H7 (cell line): ENCODE results near the gene NLGN1. TPM values are rescaled to one million over a fixed set of nuclear protein-coding genes. Genes with fewer than 3 reads are reported as not detected.
"Not testable (repeated sequence)": the region's sequence is repeated elsewhere in the genome, so short reads cannot be mapped to it uniquely, and the experiment has no call there.

Experiments
- DNase-seq: peaks from one replicate; pipeline ENCODE4 v3.0.0; 2012
- H3K27me3 ChIP-seq: 2 replicates; pipeline ENCODE4 v1.6.0; 2011; ENCODE audit warnings: mild to moderate bottlenecking, low read length; ENCODE audit not compliant: control insufficient read depth, insufficient read depth
- H3K36me3 ChIP-seq: replicated peaks from 2 replicates; pipeline ENCODE4 v1.5.1; 2011; ENCODE audit warnings: low read length; ENCODE audit not compliant: control insufficient read depth, insufficient read depth
- H3K4me3 ChIP-seq: 2 replicates; pipeline ENCODE4 v1.5.1; 2011; ENCODE audit warnings: low read depth, mild to moderate bottlenecking, control low read depth, low read length, moderate library complexity; ENCODE audit not compliant: insufficient read depth
- total RNA-seq: library from RNA; depleted of rRNA; stranded (reverse); fragments of >200 nt; shearing (Covaris generic); gene quantifications from 2 replicates; pipeline ENCODE4 v1.2.3, GENCODE V29; 2014

NLGN1 gene
- total RNA-seq, 1 experiment from 2014 or later, result 7.1 TPM

DNA sequence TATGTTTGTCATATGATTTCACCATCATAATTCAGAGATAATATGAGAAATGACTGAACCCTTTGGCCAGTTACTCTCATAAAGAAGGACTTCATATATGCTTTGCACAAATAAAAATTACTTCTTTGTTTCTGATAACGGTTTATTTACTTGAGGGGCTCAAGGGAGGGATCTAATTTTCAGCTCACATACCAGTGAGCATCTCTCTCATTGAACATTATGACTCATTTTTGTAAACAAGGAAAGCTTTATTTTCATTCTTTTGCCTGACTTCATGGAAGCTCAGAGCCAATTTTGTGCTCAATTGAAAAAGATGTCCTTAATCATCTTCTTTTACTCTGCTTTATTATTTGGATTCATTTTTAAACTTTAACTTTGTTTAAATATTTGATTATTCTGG is 5.8 kb downstream of the NLGN1 start:
- Histone ChIP-seq H3K4me3 (no peak overlapping the region), H3K36me3 (no peaks in the 10 kb centered on the region), H3K27me3 (no peaks in the 10 kb centered on the region)
- DNase-seq, result no peak

- DNase-seq, result no peak
- Histone ChIP-seq H3K4me3 (no peak overlapping the region), H3K27me3 (no peaks in the 10 kb centered on the region), H3K36me3 (no peaks in the 10 kb centered on the region)
Measured at GRCh38 chr3:173404156-173404555, 6.6 kb downstream of the NLGN1 start.

DNA sequence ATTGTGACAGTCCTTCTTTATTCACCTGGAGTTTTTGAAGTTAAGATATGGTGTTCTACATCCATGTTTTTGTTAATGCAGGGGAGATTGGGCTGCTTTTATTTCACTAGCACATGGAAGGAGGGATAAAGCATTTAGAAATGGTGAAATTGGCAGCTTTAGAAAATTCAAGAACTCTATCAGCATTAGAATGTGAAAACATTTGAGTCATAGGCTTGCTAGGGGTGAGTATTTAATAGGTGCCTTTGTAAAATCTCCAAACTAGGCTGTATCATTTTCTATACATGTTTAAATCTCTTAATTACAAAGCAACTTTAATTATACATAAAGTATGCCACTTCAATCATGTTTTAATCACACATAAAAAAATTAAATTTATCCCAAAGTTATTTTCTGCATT is 12.9 kb downstream of the NLGN1 start:
- H3K27me3 ChIP-seq, result no peaks in the 10 kb centered on the region
- H3K4me3 ChIP-seq, result no peak overlapping the region
- DNase-seq, result no peak

DNA sequence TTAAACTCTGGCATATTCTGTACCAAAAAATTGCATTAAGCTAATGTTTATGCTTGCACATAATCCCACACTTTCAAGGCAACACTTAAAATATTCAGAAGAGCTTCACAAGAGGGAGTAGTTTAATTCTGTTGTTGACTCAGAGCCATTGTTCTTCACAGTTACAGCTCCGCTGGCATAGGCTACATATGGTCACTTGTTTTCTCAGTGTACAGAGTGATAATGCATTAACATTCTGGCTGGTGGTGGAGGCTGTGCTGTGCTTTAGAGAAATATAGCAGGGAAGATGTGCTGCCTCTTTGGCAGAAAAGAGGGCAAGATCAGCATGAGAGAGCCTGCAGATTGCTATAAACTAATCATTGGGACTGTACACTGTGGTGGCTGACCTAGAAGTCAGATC is 13.3 kb downstream of the NLGN1 start:
- DNase-seq, result no peak
- Histone ChIP-seq H3K36me3 (no peaks in the 10 kb centered on the region), H3K27me3 (no peaks in the 10 kb centered on the region), H3K4me3 (no peak overlapping the region)

More for the DNA sequence above, 12.9 kb downstream of the NLGN1 start:
- no peaks in the 10 kb centered on the region for H3K36me3 ChIP-seq

- no peak overlapping the region for H3K4me3 ChIP-seq
- H3K27me3 ChIP-seq, result no peaks in the 10 kb centered on the region
- no peaks in the 10 kb centered on the region for H3K36me3 ChIP-seq
- no peak for DNase-seq
Measured at GRCh38 chr3:173411375-173411973, 13.9 kb downstream of the NLGN1 start.

DNA sequence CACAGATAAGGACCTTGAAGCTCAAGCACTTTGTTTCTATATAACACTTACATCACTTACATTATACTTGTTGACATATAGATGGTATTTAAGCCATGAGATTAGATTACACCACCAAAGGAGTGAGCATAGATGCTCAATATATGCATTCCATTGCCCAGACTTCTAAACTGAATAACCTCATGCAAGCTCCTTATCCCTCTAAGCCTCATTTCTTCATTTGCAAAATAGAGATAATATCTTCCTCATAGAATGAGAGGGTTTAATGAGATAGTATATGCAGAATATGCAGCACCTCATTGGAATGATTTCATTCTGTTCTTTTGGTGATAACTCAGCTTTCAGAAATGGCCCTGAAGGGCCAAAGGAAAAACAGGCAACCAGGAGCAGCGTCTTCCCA is 18.5 kb downstream of the NLGN1 start:
- DNase-seq, result no peak
- no peak overlapping the region for H3K4me3 ChIP-seq
- no peaks in the 10 kb centered on the region for H3K36me3 ChIP-seq
- H3K27me3 ChIP-seq, result no peaks in the 10 kb centered on the region

DNA sequence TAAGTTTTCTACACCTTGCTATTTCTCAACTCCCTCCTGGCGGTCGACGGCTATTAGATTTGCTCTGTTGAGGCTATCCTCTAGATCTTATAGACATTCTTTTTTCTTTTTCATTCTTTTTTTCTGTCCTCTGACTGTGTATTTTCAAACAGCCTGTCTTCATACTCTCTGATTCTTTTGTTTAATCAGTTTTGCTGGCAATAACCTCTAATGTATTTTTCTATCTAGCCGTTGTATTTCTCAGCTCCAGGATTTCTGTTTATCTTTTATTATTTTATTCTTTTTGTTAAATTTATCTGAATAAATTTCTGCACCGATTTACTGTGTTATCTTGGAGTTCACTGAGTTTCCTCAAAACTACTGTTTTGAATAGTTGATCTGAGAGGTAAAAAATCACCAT is 31.5 kb downstream of the NLGN1 start:
- Histone ChIP-seq H3K27me3 (no peaks in the 10 kb centered on the region), H3K4me3 (no peak overlapping the region), H3K36me3 (no peaks in the 10 kb centered on the region; the same call in 1 of the 2 replicates)
- DNase-seq, result no peak

DNA sequence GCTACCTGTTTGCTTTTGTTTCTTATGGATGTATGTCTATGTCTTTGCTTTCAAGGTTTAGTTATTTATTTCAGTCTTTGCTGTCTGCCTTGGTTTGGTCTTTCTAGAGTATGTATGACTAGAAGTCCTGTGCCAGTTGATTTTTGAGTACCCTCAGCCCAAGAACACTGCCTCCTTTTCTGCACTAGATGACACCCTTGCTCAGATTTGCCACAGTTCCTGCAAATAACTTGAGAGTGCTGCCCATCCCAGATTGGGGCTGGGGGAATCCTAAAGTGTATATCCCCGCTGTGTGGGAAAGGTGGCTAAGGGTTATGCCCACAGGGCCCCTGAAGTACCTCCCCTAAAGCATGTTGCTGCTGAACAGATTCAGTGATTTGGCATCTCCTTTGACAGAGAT is 32.0 kb downstream of the NLGN1 start:
- DNase-seq, result no peak
- no peaks in the 10 kb centered on the region; the same call in 1 of the 2 replicates for H3K36me3 ChIP-seq
- no peak overlapping the region for H3K4me3 ChIP-seq
- H3K27me3 ChIP-seq, result no peaks in the 10 kb centered on the region

DNA sequence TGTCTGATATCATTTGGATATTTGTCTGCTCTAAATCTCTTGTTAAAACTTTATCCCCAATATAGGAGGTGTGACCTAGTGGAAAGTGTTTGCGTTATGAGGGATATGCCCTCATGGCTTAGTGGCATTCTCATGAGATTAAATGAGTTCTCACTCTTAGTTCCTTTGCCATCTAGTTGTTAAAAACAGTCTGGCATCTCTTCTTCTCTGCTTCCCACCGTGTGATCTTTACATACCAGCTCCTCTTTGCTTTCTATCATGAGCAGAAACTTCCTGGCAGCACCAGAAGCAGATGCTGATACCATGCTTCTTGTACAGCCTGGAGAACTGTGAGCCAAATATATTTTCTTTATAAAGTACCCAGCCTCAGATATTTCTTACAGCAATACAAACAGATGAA is 33.0 kb downstream of the NLGN1 start:
- no peaks in the 10 kb centered on the region for H3K27me3 ChIP-seq
- H3K36me3 ChIP-seq, result no peaks in the 10 kb centered on the region; the same call in 1 of the 2 replicates
- H3K4me3 ChIP-seq, result no peak overlapping the region
- DNase-seq, result no peak

GRCh38 chr3:173439004-173439403 is 41.5 kb downstream of the NLGN1 start:
- Histone ChIP-seq H3K27me3 (no peaks in the 10 kb centered on the region), H3K36me3 (no peaks in the 10 kb centered on the region), H3K4me3 (no peak overlapping the region)
- DNase-seq, result no peak

DNA sequence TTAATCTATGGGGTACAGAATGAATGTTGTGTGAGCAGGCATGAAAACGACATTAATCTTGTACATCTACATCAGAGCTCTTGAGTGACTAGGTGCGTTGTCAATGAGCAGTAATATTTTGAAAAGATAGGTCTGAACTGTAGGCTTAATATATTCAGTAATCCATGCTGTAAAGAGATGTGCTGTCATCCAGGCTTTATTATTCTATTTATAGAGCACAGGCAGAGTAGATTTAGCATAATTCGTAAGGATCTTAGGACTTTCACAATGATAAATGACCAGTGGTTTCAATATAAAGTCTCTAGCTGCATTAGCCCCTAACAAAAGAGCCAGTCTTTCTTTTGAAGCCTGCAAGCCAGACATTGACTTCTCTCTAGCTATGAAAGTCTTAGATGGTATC is 43.0 kb downstream of the NLGN1 start:
- H3K27me3 ChIP-seq, result no peaks in the 10 kb centered on the region
- DNase-seq, result no peak

GRCh38 chr3:173451561-173451960 is 54.0 kb downstream of the NLGN1 start:
- H3K27me3 ChIP-seq, H3K4me3 ChIP-seq, H3K36me3 ChIP-seq, DNase-seq: not testable (repeated sequence)

More for the DNA sequence above, 43.0 kb downstream of the NLGN1 start:
- Histone ChIP-seq H3K4me3 (no peak overlapping the region), H3K36me3 (no peaks in the 10 kb centered on the region)

DNA sequence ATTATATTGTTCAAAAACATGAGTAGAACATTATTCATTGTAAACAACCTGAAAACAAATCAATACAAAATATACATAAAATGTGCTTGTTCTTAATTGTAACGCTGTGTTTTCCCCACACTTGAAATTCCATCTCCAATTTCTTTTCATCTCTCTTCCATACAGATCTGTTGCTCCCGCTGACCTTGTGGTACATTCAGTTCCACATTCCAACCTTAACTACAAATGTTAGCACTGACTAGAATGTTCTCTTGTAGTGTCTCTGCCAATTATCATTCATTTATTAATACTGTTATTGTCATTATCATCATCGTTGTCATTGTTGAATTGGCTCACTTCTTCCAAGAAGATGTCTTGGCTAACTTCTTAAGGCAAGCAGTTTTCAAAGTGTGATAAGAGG is 65.7 kb downstream of the NLGN1 start:
- no peak overlapping the region for H3K4me3 ChIP-seq
- H3K27me3 ChIP-seq, result no peaks in the 10 kb centered on the region
- no peak for DNase-seq
- H3K36me3 ChIP-seq, result no peaks in the 10 kb centered on the region

DNA sequence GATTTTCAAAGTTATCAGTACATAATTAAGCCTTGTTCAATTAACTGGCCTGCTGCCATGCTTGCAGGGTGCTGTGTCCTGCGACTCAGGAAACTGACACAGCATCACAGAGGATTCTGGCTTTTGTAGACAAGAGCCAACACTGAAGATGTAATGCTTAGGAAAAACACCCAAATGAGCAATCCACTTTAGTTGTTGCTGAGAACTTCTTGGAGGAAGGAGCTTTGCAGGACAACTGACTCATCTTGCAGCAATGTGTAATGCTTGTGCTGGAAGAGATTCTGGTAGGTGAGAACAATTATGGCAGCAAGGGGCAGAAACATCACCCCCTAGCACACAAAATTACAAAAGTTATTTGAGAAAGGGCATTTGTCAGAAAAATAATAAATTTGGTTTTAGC is 67.6 kb downstream of the NLGN1 start:
- Histone ChIP-seq H3K36me3 (no peaks in the 10 kb centered on the region), H3K4me3 (no peak overlapping the region), H3K27me3 (no peaks in the 10 kb centered on the region)
- no peak for DNase-seq

DNA sequence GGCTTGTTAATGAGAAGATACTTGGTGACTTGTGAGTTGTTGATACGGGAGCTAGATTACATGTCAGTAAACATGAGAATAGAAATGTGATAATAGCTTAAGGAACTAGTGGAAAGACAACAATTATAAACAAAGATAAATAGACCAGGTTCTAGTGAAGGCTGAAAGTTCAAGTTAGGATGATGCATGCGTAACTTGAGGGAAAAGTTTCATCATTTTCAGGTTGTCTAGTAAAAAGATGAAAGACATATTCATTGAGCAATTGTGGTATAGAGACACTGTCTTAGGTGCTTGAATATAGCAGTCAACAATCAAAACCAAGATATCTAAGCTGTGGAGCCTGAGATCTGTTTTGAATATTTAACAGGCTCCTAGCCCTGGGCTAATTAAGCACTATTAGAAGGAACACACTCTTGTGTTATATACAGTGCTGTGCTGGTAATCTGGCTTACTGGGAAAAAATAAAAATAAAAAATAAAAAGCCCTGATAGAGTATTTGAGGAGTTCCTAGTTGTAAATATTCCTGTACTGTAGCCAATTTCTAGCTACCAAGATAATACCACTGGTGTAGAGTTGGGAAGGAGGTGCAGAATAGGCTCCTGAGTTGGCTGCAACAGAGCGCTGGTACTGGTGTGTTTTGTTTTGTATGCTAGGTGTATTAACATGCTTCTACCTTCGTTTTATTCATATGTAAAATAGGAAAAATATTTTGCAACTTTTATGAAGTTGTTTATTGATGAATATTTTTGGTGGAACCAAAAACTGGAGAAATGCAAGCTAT is 68.5 kb downstream of the NLGN1 start:
- Histone ChIP-seq H3K4me3 (no peak overlapping the region), H3K27me3 (no peaks in the 10 kb centered on the region), H3K36me3 (no peaks in the 10 kb centered on the region)
- no peak for DNase-seq
